Stimulated activated CD8-positive, alpha-beta memory T cell treated with anti-CD3 and anti-CD28 coated beads, Interleukin-15, amount 100 ng/mL, for 1 hour (primary cell): ENCODE results near the gene CRHR1.

ENCODE experiments used
- DNase-seq: peaks from one replicate; pipeline ENCODE4 v3.0.0-alpha.2; 2020; ENCODE audit warnings: low read depth

The CRHR1 gene

DNA sequence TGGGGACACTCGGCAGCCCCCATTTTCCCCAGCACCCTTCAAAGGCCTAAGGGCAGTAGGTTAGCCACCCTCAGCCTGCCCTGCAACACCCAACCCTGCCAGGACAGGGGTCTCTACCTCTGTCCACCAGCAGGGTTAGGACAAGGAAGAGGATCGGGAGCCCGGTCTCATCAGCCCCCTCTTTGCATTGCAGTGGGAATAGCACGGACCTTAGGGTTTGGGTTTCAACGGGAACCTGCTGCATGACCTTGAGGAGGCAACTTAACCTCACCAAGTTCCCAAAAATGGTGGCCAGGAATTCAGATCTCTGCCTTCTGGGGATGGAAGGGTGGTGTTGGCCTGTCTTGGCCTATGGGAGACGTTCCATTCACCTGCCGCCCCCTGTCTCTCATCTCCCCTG is 40.4 kb downstream of the CRHR1 start:
- no peak for DNase-seq

DNA sequence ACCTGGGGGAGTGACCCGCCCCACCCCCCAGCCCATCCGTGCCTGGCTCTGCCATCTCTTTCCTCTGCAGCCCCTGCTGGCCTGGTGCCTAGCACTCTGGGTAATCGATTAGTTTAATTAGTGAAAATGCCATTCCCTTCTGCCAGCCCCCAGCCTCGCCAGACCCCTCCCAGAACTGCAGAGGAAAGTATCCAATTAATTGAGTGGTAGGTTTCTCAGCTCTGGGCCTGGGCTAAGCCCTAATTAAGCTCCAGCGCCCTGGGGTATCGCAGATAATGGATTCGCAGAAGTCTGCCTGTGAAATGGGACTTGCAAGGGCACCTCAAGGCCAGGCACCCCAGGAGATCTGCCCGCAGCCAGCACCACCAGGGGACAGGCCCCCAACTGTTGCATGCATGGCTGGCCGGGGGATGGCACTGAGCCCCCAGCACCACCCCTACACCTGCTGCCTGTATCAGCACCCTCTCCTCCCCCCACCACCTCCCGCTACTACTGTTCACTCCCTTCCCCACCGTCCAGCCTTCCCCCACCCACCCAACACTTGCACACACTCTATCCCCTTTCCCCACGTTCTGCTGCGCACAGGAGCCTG is 40.9 kb downstream of the CRHR1 start:
- DNase-seq = no peak

DNA sequence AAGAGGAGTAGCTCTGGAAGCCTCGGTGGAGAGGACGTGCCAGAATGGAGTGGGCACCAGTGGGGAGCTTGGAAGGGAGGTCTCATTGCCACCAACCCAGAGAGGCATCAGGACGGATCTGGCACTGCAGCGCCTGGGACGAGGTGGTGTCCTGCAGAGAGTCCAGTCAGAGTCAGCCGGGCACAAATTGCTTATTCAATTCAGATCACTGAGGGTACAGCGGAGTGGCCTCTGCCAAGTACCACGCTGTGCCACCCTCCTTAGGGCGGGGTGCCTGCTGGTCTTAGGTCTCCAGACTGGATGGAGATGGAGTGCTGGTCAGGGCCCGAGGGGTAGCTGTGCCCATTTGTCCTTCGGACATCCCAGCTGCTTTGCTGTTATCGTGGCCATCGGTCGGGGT is 41.7 kb downstream of the CRHR1 start:
- DNase-seq = no peak

DNA sequence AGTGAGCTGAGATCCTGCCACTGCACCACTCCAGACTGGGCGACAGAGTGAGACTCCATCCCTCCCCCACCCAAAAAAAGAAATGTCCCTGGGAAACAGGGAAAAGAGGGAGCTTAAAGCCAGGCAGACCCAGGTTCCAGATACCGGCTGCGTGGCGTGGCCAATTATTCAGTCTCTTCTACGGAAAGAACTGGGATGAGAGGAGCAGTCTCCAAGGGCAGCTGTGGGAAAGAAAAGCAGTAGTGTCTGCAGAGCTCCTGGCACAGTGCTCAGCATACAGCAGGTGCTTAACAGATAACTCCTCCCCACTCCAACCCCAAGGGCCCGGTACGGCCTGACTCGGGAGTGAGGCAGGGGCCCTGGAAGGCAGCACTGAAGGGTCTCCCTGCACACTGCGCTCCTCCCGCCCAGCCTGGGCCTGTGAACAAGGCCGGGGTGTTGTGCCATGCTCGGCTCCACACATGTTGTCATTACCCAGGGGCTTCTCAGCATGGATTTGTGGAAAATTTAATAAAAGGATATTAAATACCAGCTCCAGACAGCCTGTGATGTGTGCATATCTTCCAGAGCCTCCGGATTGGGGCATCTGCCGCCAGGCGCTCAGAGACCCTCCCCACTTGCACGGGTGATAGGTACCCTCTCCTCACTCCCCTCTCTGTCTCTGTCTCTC is 42.9 kb downstream of the CRHR1 start:
- DNase-seq = no peak

DNA sequence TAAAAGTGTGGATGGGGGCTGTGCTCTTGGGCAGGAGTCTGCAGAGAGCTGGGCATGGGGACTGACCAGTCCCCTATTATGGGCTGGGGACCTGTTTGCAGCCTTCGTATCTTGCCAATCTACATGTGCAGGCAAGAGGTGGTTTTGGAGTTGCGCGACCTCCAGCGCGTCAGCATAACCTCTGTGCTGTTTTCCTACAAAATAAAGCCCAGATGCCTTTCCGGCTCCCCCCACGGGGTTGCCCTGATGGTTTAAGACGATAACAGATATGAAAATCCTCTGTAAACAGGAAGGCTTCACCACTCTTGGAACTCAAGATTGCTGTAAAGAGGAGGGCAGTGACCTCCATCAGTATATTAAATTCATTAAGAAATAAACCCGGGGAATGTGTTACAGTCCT is 44.1 kb downstream of the CRHR1 start:
- DNase-seq = no peak

DNA sequence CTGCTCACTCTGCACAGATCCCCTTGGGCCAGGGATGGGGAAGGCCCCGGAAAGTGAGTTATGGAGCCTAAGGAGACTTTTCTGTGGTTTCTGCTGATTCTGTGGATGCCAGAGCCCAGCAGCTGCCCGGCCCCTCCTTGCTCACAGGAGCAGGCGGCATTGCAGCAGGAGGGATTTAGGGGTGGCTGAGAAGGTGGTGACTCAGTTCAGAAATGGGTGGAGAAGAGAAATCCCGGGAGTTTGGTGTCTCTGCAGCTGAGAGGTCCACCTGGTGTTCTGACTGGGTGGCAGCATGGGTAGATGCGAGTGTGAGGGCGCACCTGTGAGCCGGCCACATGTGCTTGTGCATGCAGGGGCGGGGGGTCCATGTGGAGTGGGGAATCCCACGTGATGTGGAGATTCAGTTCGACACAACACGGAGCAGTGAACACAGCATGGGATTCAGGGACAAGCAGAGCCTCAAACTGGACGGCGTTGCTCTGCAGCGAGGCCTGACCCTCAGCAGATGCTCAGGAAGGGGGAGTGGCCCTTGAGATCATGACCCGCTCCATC is 44.5 kb downstream of the CRHR1 start:
- no peak for DNase-seq

DNA sequence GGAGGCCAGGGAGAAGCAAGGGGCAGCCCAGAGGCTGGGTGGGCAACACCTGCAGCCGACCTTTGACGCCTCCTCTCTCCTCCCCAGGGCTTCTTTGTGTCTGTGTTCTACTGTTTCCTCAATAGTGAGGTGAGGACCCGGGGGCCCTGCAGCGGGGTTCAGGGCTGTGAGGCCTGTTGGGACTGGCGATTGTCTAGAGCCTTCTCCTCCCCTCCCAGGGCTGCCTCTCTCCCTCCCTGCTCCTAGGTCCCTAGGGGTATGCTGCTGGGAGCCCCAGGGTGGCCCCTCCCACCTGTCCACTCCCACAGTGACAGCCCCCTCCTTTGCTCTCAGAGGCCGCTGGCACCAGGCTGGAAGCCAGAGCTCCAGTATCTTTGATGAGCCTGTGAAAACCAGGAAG is 49.8 kb downstream of the CRHR1 start:
- DNase-seq = no peak

DNA sequence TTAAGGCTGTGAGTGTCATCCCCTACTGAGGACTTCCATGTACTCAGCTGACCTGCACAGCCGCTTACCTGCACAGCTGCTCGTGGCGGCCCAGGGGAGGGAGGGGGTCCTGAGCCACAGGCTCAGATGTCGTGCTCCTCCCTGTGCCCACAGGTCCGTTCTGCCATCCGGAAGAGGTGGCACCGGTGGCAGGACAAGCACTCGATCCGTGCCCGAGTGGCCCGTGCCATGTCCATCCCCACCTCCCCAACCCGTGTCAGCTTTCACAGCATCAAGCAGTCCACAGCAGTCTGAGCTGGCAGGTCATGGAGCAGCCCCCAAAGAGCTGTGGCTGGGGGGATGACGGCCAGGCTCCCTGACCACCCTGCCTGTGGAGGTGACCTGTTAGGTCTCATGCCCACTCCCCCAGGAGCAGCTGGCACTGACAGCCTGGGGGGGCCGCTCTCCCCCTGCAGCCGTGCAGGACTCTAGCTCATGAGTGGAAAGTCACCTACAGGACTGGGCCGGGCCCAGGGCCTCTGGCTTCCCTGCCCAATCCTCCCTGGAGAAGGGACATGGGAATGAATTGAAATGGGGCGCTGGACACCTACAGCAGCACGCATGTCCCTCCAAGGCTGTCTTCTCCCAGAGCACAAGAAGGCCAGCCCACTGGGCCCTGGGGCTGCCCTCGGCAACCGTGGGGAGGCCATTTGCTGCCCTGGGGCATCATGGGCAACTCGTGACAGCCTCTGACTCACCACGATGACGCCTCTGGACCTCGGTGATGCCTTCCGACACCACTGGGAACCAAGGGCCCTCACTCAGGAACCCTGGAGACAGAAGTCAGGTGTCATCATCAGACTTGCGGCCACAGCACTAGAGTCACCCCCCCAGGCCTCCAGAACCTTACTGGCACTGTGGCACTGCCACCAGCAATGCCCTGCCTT is 50.6 kb downstream of the CRHR1 start:
- no peak for DNase-seq

DNA sequence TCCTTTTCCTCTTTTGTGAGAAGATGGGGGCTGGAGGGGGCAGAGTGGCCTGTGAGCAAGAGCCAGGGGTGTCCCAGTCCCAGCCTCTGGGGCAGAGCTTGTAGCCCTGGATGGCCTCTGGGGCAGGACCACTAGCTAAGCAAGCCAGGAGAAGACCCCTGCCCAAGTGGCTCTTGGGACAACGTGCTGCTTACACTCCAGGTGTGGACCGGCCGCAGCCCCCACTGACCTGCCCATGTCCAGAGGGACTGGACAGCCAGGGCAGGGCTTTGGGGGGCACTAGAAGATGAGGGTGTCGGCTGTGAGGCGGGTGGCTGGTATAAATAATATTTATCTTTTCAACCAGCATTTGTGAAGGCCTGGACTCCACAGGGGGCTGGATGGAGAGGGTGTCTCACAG is 51.4 kb downstream of the CRHR1 start:
- DNase-seq = no peak

DNA sequence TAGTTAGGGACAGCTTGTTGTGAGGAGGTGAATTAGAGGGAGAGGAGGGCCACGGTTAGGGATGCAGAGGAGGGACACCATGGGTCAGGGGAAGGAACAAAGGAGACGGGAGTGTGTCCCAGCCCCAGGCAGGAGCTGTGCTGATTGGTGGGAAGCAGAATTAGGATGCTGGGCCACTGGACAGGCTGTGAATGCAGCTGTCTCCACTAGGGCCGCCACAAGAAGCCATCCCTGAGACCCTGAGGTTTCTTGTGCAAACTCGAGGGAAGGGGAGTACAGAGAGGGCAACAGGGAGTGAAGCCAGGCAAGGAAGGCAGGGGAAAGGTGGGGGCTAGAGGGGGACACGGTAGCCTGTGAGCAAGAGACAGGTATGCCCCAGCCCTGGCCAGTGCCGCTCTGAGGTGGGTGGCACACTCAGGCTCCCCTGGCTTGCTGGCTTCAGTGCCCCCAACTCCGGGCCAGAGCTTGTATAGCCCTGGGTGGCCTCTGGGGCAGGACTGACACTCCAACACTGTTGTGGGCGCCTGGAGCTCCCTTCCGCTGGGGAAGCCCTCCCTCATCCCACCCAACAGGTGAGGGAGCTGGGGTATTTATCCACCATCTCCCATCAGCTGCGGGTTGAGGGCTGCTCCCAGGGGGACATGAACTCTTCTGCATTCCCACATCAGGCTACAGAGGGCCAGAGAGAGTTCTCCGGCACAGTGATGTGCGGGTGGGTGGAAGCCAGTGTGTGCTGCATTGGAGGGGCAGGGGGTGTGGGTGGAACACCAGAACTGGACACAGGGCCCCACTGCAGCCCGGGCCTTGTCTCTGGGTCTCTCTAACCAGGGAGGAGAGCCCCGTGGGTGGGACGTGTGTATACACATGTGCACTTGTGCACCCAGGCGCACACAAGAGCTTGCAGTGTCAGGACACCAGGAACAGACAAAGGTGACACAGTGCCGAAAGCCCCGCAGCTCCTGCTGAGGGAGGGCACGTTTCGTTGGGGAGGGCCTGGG is 52.2 kb downstream of the CRHR1 start:
- no peak for DNase-seq

DNA sequence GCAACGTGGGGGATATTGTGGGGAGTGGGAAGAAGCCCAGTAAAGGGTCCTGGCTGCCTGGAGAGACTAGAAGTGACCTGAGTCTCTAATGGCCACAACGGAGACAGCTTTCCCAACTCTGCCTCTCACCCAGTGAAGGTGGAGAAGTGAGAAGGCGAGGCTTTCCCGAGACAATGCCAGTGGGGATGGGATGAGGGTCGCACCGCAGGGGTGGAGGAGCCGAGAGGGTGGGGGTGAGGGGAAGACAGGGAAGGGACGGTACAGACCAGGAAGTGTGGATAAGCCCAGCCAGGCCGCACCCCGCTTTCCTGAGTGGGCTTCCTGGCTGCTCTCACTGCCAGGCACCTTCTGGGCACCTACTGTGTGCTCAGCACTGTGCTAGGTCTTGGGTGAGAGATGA is 53.1 kb downstream of the CRHR1 start:
- DNase-seq = no peak

DNA sequence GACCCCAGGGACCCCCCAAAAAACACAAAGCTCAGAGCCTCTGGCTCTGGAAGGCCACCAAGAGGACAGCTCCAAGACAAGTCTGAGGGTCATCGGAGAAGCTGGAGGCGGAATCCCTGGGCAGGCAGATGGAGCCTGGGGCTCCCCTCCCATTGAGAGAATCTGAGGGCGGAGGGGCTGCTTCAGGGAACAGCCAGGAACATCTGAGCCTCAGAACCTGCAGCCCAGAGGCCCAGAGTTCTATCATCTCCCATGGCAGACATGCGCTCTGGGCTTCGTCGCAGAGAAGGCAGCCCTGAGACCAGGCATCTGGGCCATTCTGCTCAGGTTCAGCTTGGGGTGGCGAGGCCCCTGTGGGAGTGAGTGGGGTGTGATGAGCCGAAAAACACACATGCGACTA is 53.5 kb downstream of the CRHR1 start:
- no peak for DNase-seq

DNA sequence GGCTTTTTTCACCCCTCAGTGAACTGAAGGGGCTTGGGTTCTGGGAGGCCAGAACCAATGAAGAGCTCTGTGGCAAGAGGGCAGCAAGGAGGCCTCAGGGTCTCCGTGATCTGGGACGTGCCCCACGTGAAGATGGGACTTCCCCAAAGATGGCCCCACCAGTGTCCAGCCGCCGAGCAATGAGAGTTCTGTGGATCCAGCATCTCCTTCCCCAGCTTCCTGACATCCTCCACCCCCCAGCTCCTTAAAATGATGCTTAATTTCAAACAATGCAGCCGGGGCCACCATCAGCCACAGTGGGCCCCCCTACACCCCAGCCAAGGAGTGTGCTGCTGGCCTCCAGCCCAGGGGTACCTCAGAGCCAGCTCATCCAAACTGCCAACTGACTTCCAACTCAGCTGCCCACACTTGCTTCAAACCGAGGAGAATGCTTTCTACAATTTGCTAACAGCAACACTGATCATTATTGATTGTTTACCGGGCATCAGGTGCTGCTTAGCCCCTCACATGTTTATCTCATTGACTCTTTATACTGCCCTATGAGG is 54.7 kb downstream of the CRHR1 start:
- no peak for DNase-seq

DNA sequence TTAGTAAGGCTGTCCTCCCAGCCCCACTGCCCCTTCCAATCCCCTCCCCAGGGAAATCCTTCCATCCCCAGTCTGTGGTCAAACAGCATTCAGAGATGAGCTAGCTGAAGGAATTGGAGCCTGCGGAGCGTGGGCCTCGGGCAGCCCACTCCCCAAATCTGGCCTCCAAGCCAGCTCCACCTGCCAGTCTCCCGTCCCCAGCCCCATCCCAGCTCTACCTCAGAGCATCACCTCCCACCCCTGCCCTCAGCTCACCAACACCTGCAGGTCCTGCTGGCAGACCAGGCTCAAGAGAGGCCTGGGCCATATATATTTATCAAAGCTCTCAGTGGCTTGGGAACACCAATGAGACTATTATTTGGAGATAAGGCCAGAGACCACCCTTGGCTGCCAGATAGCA is 55.3 kb downstream of the CRHR1 start:
- no peak for DNase-seq

DNA sequence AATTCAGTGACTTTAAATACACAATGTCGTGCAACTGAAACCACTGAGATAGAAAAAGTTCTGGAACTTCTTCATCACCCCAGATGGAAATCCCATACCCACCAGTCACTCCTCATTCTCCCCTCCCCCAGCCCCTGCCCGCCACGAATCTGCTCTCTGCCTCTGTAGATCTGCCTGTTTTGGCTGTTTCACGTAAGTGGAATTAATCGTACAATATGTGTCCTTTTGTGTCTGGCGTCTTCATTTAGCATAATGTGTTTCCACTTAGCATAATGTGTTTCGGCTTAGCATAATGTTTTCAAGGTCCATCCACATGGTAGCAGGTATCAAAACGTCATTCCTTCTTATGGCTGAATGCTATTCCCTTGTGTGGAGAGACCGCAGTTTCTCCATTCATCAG is 57.1 kb downstream of the CRHR1 start:
- no peak for DNase-seq

DNA sequence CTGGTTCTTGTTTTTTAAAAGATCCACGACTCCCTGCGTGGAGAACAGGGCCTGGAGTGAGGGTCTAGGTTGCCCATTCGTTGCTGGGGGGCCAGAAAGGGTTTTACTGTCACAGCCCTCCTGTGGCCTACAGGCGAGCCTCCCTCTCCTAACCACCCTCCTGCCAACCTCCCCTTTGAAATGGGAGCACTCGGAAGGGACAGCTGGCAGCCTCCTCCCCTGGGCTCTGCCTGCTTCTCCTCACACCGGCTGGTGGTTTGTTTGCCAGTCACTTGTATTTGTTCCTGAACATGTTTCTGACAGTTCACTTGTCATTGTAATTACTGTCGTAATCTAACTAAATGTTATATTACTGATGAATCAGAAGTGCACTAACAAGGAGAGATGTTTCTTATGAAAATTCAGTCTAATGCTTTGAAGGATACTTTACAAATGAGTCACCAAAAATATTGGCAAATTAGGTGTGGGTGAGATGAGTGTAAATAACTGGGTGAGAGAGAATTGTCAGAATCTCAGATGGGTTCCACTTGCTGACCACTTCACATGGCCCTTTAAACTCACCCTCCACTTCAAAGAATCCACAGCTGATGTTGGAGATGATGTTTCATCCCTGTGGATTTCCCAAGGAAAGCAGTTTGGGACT is 57.9 kb downstream of the CRHR1 start:
- no peak for DNase-seq

DNA sequence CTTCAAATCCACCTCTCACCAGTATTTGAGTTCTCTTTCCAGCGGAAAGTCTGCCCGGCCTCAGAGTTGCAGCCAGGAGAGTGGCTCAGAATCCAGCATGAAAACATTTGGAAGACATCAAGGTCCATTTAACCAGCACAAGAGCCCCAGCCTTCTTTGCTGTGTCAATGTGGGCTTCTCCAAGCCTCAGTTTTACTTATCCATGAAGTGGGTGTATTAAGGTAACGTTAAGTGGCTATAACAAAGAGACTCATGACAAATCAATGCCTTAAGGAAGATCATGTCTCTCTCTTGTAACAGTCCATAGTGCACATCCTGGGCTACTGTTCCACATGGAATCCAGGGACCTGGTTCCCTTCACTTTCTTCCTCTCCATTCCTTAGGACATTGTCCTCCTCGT is 59.6 kb downstream of the CRHR1 start:
- no peak for DNase-seq

DNA sequence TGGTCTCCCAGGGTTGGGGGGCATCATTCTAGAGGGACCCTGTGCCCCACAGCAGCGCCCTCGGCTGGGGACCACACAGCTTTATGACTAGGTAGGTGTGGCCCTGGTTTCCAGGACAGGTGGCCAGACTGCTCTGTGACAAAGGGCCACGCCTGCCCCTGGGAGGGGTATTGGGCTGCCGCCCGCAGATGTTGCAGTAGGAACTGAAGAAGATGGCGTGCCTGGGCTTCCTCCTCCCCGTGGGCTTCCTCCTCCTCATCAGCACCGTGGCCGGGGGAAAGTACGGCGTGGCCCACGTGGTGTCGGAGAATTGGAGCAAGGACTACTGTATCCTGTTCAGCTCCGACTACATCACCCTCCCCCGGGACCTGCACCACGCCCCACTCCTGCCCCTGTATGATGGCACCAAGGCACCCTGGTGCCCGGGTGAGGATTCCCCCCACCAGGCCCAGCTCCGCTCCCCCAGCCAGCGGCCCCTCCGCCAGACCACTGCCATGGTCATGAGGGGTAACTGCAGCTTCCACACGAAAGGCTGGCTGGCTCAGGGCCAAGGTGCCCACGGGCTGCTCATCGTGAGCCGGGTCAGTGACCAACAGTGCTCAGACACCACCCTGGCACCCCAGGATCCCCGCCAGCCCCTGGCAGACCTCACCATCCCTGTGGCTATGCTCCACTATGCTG is 60.7 kb downstream of the CRHR1 start, which contains the start of gene SPPL2C:
Gene SPPL2C, plus strand, starts transcription at position 187 of the 681 bp plus-strand sequence. Its CDS starts 26 bp downstream, at position 213.
- no peak for DNase-seq

DNA sequence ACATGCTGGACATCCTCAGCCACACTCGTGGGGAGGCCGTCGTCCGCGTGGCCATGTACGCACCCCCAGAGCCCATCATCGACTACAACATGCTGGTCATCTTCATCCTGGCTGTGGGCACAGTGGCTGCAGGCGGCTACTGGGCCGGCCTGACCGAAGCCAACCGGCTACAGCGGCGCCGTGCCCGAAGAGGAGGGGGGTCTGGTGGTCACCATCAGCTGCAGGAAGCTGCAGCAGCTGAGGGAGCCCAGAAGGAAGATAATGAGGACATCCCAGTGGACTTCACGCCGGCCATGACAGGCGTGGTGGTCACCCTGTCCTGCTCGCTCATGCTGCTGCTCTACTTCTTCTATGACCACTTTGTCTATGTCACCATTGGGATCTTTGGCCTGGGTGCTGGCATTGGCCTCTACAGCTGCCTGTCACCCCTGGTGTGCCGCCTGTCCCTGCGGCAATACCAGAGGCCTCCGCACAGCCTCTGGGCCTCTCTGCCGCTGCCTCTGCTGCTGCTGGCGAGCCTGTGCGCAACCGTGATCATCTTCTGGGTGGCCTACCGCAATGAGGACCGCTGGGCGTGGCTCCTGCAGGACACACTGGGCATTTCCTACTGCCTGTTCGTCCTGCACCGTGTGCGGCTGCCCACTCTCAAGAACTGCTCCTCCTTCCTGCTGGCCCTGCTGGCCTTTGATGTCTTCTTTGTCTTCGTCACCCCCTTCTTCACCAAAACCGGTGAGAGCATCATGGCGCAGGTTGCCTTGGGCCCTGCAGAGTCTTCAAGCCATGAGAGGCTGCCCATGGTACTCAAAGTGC is 61.5 kb downstream of the CRHR1 start:
- DNase-seq = no peak
